HG03280 (cell line): Measurements from ENCODE around the gene DHX15.

Experiments
- ATAC-seq: cut with Tn5 transposase; IDR thresholded peaks from one replicate; pipeline ENCODE4 v1.9.1; 2021; ENCODE audit warnings: mild to moderate bottlenecking, moderate library complexity; ENCODE audit not compliant: unreplicated experiment

DHX15 gene

GRCh38 chr4:24583451-24584210 lies 723 bp downstream of the DHX15 start:
- ATAC-seq = peak; percentile 27

- no peak for ATAC-seq
Observed at GRCh38 chr4:24582235-24582832, 2.0 kb downstream of the DHX15 start.

- no peak for ATAC-seq
Observed at GRCh38 chr4:24578364-24578763, 6.0 kb downstream of the DHX15 start.

- ATAC-seq = no peak
Observed at GRCh38 chr4:24576276-24576675, 8.1 kb downstream of the DHX15 start.

- ATAC-seq = no peak
Observed at GRCh38 chr4:24574236-24574635, 10.1 kb downstream of the DHX15 start.

- ATAC-seq = no peak
Observed at GRCh38 chr4:24573582-24573981, 10.8 kb downstream of the DHX15 start.

GRCh38 chr4:24570574-24571236 lies 13.6 kb downstream of the DHX15 start:
- ATAC-seq = no peak

GRCh38 chr4:24570172-24570571 lies 14.2 kb downstream of the DHX15 start:
- ATAC-seq = peak; percentile 71

- ATAC-seq = no peak
Observed at GRCh38 chr4:24569662-24570061, 14.7 kb downstream of the DHX15 start.

- no peak for ATAC-seq
Observed at GRCh38 chr4:24568425-24568824, 15.9 kb downstream of the DHX15 start.

- no peak for ATAC-seq
Observed at GRCh38 chr4:24565054-24565453, 19.3 kb downstream of the DHX15 start.

- ATAC-seq = no peak
Observed at GRCh38 chr4:24564488-24564887, 19.9 kb downstream of the DHX15 start.

- ATAC-seq = no peak
Observed at GRCh38 chr4:24561438-24562139, 22.8 kb downstream of the DHX15 start.

- no peak for ATAC-seq
Observed at GRCh38 chr4:24560868-24561368, 23.4 kb downstream of the DHX15 start.

GRCh38 chr4:24559889-24560288 lies 24.5 kb downstream of the DHX15 start:
- ATAC-seq = no peak

- no peak for ATAC-seq
Observed at GRCh38 chr4:24559032-24559821, 25.1 kb downstream of the DHX15 start.

- no peak for ATAC-seq
Observed at GRCh38 chr4:24557026-24558025, 27.0 kb downstream of the DHX15 start.

- no peak for ATAC-seq
Observed at GRCh38 chr4:24551492-24552289, 32.7 kb downstream of the DHX15 start.
